Stomach (tissue), 9 donors: ENCODE data around the gene OR10A3. TPM values are rescaled to one million over a fixed set of nuclear protein-coding genes. Genes with fewer than 3 reads are reported as not detected.

ENCODE experiments used
- DNase-seq, 2 donors: peaks; one replicate each; pipeline versions ENCODE4 v3.0.0 to v3.0.0-alpha.2; 2013 to 2019
- H3K27ac ChIP-seq, 5 donors: fragments of 200-600 bp in 4 of 5; sonication (generic) in 4 of 5; one replicate each; pipeline ENCODE4 v1.5.1; 2013 to 2019; ENCODE audit warnings: mild to moderate bottlenecking in 1 of 5, moderate library complexity in 1 of 5
- H3K27me3 ChIP-seq, 3 donors: fragments of 200-600 bp; sonication (generic); one replicate each; pipeline ENCODE4 v1.5.1; 2017 to 2019; ENCODE audit warnings: mixed run types in 1 of 3
- H3K36me3 ChIP-seq, 4 donors: fragments of 200-600 bp; sonication (generic); 1 replicate in 3 of 4; 2 replicates in 1 of 4; pipeline ENCODE4 v1.5.1; 2016 to 2019
- H3K4me1 ChIP-seq, 4 donors: fragments of 200-600 bp; sonication (generic); one replicate each; pipeline ENCODE4 v1.5.1; 2016 to 2019
- H3K4me3 ChIP-seq, 4 donors: fragments of 200-600 bp; sonication (generic) in 3 of 4; one replicate each; pipeline ENCODE4 v1.5.1; 2016 to 2019; ENCODE audit warnings: mild to moderate bottlenecking in 1 of 4
- H3K9me3 ChIP-seq, 4 donors: fragments of 200-600 bp; sonication (generic); one replicate each; pipeline ENCODE4 v1.5.1; 2016 to 2019
- CTCF ChIP-seq, 7 experiments: fragments of 450-650 bp in 4 of 7; fragments of 200-600 bp in 3 of 7; sonication (generic) in 3 of 7; IDR thresholded peaks; one replicate each; pipeline ENCODE4 v1.5.1; 2016 to 2019; ENCODE audit warnings: antibody characterized with exemption in 7 of 7, control low read depth in 2 of 7, mild to moderate bottlenecking in 1 of 7
- EP300 ChIP-seq: sonication (generic); formaldehyde crosslinking; IDR thresholded peaks from one replicate; pipeline ENCODE4 v1.6.1; 2017; ENCODE audit warnings: antibody characterized with exemption
- POLR2A ChIP-seq, 4 donors: fragments of 450-650 bp; IDR thresholded peaks; one replicate each; pipeline ENCODE4 v1.6.1; 2016; ENCODE audit warnings: antibody characterized with exemption in 4 of 4, control low read depth in 2 of 4, mild to moderate bottlenecking in 1 of 4, moderate library complexity in 1 of 4
- POLR2AphosphoS5 ChIP-seq, 3 donors: sonication (generic); formaldehyde crosslinking; IDR thresholded peaks; one replicate each; pipeline ENCODE4 v1.6.1; 2016; ENCODE audit warnings: antibody characterized with exemption in 3 of 3
- WGBS, 5 donors: extraction: QIAGEN DNeasy Blood & Tissue Kit in 3 of 5; methylation state at CpG; one replicate each; pipeline versions ENCODE4 v1.1.5 to v1.1.7; 2013 to 2018; 5-methylcytosine and 5-hydroxymethylcytosine counted together
- intact Hi-C: fragments of 100-400 bp; cut with DNase I; formaldehyde crosslinking; loops from one replicate; pipeline ENCODE4 v1.15.1; 2023; ENCODE audit warnings: low total_unique reads
- polyA plus RNA-seq, 3 donors: library from polyadenylated mRNA; stranded (reverse); fragments of 200-250 nt; gene quantifications; one replicate each; pipeline ENCODE4 v1.2.3, GENCODE V29; 2013
- total RNA-seq, 5 donors: library from RNA; depleted of rRNA; stranded (reverse); fragments of >200 nt; gene quantifications; one replicate each; pipeline versions ENCODE4 v1.1.0 to v1.2.3, GENCODE V29; 2014 to 2016
- donor health status: healthy with polysubstance abuse.
- donor health status: Bipolar disorder and iron deficiency.
- donor health status: healthy.

The OR10A3 gene
- total and polyA plus RNA-seq, 8 donors: not detected

- Histone ChIP-seq H3K36me3 (no peaks in the 10 kb centered on the region), H3K4me1 (peaks cover 0 to 13% (median 7%) of the 10 kb centered on the region in 4 donors), H3K9me3 (no peaks in the 10 kb centered on the region), H3K27ac (no peak overlapping the region), H3K4me3 (no peak overlapping the region), H3K27me3 (no peaks in the 10 kb centered on the region)
- WGBS, 5 donors: 57 to 84% (median 73%) methylated on average over 1 of the region's 1 CpG
- DNase-seq: no peak
- no peak for TF ChIP-seq POLR2A (IDR thresholded peaks at IDR 0.05)
- TF ChIP-seq EP300: no peak
- TF ChIP-seq POLR2AphosphoS5 (IDR thresholded peaks at IDR 0.05): no peak
- TF ChIP-seq CTCF (IDR thresholded peaks at IDR 0.05): no peak
- intact Hi-C loops: loop anchor here (5.0 kb wide), 1 partner anchor 90 kb away; no protein-coding TSS in a partner anchor
Measured at GRCh38 chr11:7982582-7983119, 41.1 kb upstream of the OR10A3 start.

GRCh38 chr11:7981619-7982157 is 40.2 kb upstream of the OR10A3 start:
- 62 to 79% (median 74%) methylated on average over 1 of the region's 1 CpG for WGBS, 5 donors
- no peak overlapping the region for H3K27ac ChIP-seq
- H3K4me3 ChIP-seq: no peak overlapping the region
- DNase-seq: no peak
- H3K27me3 ChIP-seq: no peaks in the 10 kb centered on the region
- intact Hi-C loops: loop anchor here (5.0 kb wide), 1 partner anchor 89 kb away; no protein-coding TSS in a partner anchor
- TF ChIP-seq POLR2A (IDR thresholded peaks at IDR 0.05): no peak
- no peaks in the 10 kb centered on the region for H3K36me3 ChIP-seq
- peaks cover 0 to 11% (median 5%) of the 10 kb centered on the region in 4 donors for H3K4me1 ChIP-seq
- H3K9me3 ChIP-seq: no peaks in the 10 kb centered on the region

GRCh38 chr11:7977232-7977917 is 35.9 kb upstream of the OR10A3 start:
- no peak overlapping the region for H3K4me3 ChIP-seq

DNA sequence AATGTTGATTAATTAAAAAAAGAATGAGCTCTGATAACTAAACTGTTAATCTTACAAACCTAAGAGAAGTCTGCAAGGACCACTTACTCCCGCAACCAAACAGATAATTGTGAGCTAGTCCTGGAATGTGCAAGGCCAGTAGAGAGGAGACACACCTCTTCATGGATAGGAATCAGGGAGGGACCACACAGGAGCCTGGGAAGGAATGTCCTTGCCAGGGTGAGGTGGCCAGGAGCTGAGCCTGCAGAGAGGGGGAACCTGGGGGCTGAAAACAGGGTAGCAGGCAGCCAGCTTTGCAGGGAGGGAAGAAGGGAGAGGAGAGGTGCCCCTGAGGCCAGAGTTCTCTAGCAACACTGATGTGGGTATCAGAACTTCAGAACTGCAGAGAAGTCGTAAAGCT is 33.2 kb upstream of the OR10A3 start:
- H3K4me1 ChIP-seq: no peaks in the 10 kb centered on the region
- H3K9me3 ChIP-seq: no peaks in the 10 kb centered on the region
- no peak overlapping the region for H3K4me3 ChIP-seq
- H3K36me3 ChIP-seq: no peaks in the 10 kb centered on the region
- 81 to 92% (median 87%) methylated on average over 2 of the region's 2 CpGs for WGBS, 5 donors
- TF ChIP-seq CTCF (IDR thresholded peaks at IDR 0.05): no peak
- no peak for TF ChIP-seq POLR2A (IDR thresholded peaks at IDR 0.05)
- TF ChIP-seq POLR2AphosphoS5 (IDR thresholded peaks at IDR 0.05): no peak
- TF ChIP-seq EP300: no peak
- H3K27me3 ChIP-seq: peaks cover 0 to 4% (median 0%) of the 10 kb centered on the region in 3 donors
- DNase-seq: no peak
- intact Hi-C loops: no loop called here
- H3K27ac ChIP-seq: no peak overlapping the region

More at GRCh38 chr11:7977232-7977917, 35.9 kb upstream of the OR10A3 start:
- Histone ChIP-seq H3K27me3 (no peaks in the 10 kb centered on the region), H3K4me1 (no peaks in the 10 kb centered on the region), H3K36me3 (no peaks in the 10 kb centered on the region), H3K9me3 (no peaks in the 10 kb centered on the region), H3K27ac (no peak overlapping the region)
- 46 to 62% (median 56%) methylated on average over 5 of the region's 5 CpGs for WGBS, 5 donors
- no peak for DNase-seq
- intact Hi-C loops: no loop called here
- no peak for TF ChIP-seq POLR2AphosphoS5 (IDR thresholded peaks at IDR 0.05)
- TF ChIP-seq EP300: no peak
- no peak for TF ChIP-seq POLR2A (IDR thresholded peaks at IDR 0.05)
- TF ChIP-seq CTCF (IDR thresholded peaks at IDR 0.05): no peak

DNA sequence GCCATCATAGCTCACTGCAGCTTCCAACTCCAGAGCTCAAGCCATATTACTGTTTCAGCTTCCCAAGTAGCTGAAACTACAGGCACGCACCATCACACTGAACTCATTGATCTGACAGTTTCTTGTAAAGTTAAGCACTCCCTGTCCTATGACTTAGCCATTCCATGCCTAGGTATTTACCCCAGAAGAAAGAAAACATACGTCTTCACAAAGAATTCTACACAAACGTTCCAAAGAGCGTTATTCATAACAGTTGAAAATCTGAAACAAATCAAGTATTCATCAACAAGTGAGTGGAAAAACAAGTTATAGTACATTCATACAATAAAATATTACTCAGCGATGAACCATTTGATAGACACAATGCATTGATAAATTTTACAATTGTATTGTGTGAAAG is 31.5 kb upstream of the OR10A3 start:
- H3K27ac ChIP-seq: no peak overlapping the region
- peaks cover 0 to 4% (median 0%) of the 10 kb centered on the region in 3 donors for H3K27me3 ChIP-seq
- intact Hi-C loops: no loop called here

More for the DNA sequence above, 31.5 kb upstream of the OR10A3 start:
- DNase-seq: no peak
- no peaks in the 10 kb centered on the region for H3K9me3 ChIP-seq
- H3K36me3 ChIP-seq: no peaks in the 10 kb centered on the region
- no peak overlapping the region for H3K4me3 ChIP-seq
- no peaks in the 10 kb centered on the region for H3K4me1 ChIP-seq
- TF ChIP-seq POLR2AphosphoS5 (IDR thresholded peaks at IDR 0.05): no peak
- no peak for TF ChIP-seq POLR2A (IDR thresholded peaks at IDR 0.05)
- TF ChIP-seq EP300: no peak
- TF ChIP-seq CTCF (IDR thresholded peaks at IDR 0.05): no peak
- WGBS, 5 donors: 84 to 88% (median 86%) methylated on average over 5 of the region's 5 CpGs
